GM18951 (cell line): ENCODE results near the gene WDR75.
"Not testable (repeated sequence)": the region's sequence is repeated elsewhere in the genome, so short reads cannot be mapped to it uniquely, and the experiment has no call there.

Experiments
- POLR2A ChIP-seq: IDR thresholded peaks from 4 replicates; pipeline ENCODE4 v1.6.1; 2011; ENCODE audit warnings: mild to moderate bottlenecking; ENCODE audit not compliant: insufficient read length, insufficient read depth; ENCODE audit errors: extremely low read depth
- in situ Hi-C: fragments of 300-500 bp; cut with MboI; formaldehyde crosslinking; loops from one replicate; pipeline ENCODE4 v1.12.0; 2022; ENCODE audit warnings: low sequenced_read_pairs, mixed read lengths, inconsistent platforms; ENCODE audit not compliant: unreplicated experiment

Gene WDR75

GRCh38 chr2:189424961-189425360 lies 16.3 kb upstream of the WDR75 start:
- in situ Hi-C loops, result loop anchor here (25.0 kb wide), 2 partner anchors 313 to 888 kb away; no protein-coding TSS in a partner anchor

GRCh38 chr2:189425676-189426075 lies 15.6 kb upstream of the WDR75 start:
- in situ Hi-C loops, result no loop called here

More at GRCh38 chr2:189424961-189425360, 16.3 kb upstream of the WDR75 start:
- no peak for TF ChIP-seq POLR2A

GRCh38 chr2:189426886-189427285 lies 14.4 kb upstream of the WDR75 start:
- no peak for TF ChIP-seq POLR2A
- in situ Hi-C loops, result no loop called here

More at GRCh38 chr2:189425676-189426075, 15.6 kb upstream of the WDR75 start:
- TF ChIP-seq POLR2A, result no peak

GRCh38 chr2:189427872-189428271 lies 13.4 kb upstream of the WDR75 start:
- in situ Hi-C loops, result no loop called here
- no peak for TF ChIP-seq POLR2A

- in situ Hi-C loops, result not testable (repeated sequence)
Observed at GRCh38 chr2:189430448-189430847, 10.8 kb upstream of the WDR75 start.

GRCh38 chr2:189435803-189436202 lies 5.5 kb upstream of the WDR75 start:
- in situ Hi-C loops, result not testable (repeated sequence)

GRCh38 chr2:189437926-189438325 lies 3.3 kb upstream of the WDR75 start:
- in situ Hi-C loops, result no loop called here
- TF ChIP-seq POLR2A, result no peak

- in situ Hi-C loops, result no loop called here
- TF ChIP-seq POLR2A, result no peak
Observed at GRCh38 chr2:189439342-189439741, 1.9 kb upstream of the WDR75 start.

GRCh38 chr2:189440644-189440946 lies 679 bp upstream of the WDR75 start:
- in situ Hi-C loops, result no loop called here
- TF ChIP-seq POLR2A, result no peak

- in situ Hi-C loops, result no loop called here
Observed at GRCh38 chr2:189441709-189442074, 418 bp downstream of the WDR75 start.

GRCh38 chr2:189442468-189442867 lies 1.2 kb downstream of the WDR75 start:
- in situ Hi-C loops, result no loop called here
- TF ChIP-seq POLR2A, result no peak

More at GRCh38 chr2:189441709-189442074, 418 bp downstream of the WDR75 start:
- no peak for TF ChIP-seq POLR2A

- in situ Hi-C loops, result no loop called here
- TF ChIP-seq POLR2A, result no peak
Observed at GRCh38 chr2:189444322-189444721, 3.0 kb downstream of the WDR75 start.

GRCh38 chr2:189446780-189447179 lies 5.5 kb downstream of the WDR75 start:
- in situ Hi-C loops, result no loop called here

GRCh38 chr2:189454009-189454408 lies 12.7 kb downstream of the WDR75 start:
- TF ChIP-seq POLR2A, result no peak
- in situ Hi-C loops, result no loop called here

More at GRCh38 chr2:189446780-189447179, 5.5 kb downstream of the WDR75 start:
- no peak for TF ChIP-seq POLR2A

GRCh38 chr2:189465076-189465475 lies 23.8 kb downstream of the WDR75 start:
- no peak for TF ChIP-seq POLR2A
- in situ Hi-C loops, result no loop called here
